AG10803 (cell line): ENCODE results near the gene BAX.
"Not testable (repeated sequence)": the region's sequence is repeated elsewhere in the genome, so short reads cannot be mapped to it uniquely, and the experiment has no call there.

Experiments used
- DNase-seq: peaks from one replicate; pipeline ENCODE4 v3.0.0; 2010; ENCODE audit warnings: low read depth
- H3K4me3 ChIP-seq: 2 replicates; pipeline ENCODE4 v1.5.1; 2011; ENCODE audit warnings: mild to moderate bottlenecking, low read length, control low read depth
- CTCF ChIP-seq: conservative IDR thresholded peaks from 2 replicates; pipeline ENCODE4 v1.5.1; 2011; ENCODE audit warnings: mild to moderate bottlenecking, low read length, control low read depth, inconsistent platforms

Gene BAX

GRCh38 chr19:48914181-48914580 lies 40.5 kb upstream of the BAX start:
- TF ChIP-seq CTCF, result no peak
- H3K4me3 ChIP-seq, result no peak overlapping the region
- no peak for DNase-seq

- TF ChIP-seq CTCF, result no peak
- no peak overlapping the region for H3K4me3 ChIP-seq
- DNase-seq, result no peak
Observed at GRCh38 chr19:48915757-48916156, 38.9 kb upstream of the BAX start.

- TF ChIP-seq CTCF, result no peak
- no peak for DNase-seq
- no peak overlapping the region for H3K4me3 ChIP-seq
Observed at GRCh38 chr19:48918071-48918470, 36.6 kb upstream of the BAX start.

GRCh38 chr19:48918801-48919247 lies 35.9 kb upstream of the BAX start:
- no peak for TF ChIP-seq CTCF
- no peak overlapping the region for H3K4me3 ChIP-seq
- no peak for DNase-seq

- not testable (repeated sequence) for H3K4me3 ChIP-seq, DNase-seq
Observed at GRCh38 chr19:48919271-48919670, 35.4 kb upstream of the BAX start.

GRCh38 chr19:48920949-48921348 lies 33.7 kb upstream of the BAX start:
- no peak for TF ChIP-seq CTCF
- H3K4me3 ChIP-seq, result no peak overlapping the region
- no peak for DNase-seq

- no peak for DNase-seq
- TF ChIP-seq CTCF, result no peak
- H3K4me3 ChIP-seq, result no peak overlapping the region
Observed at GRCh38 chr19:48921721-48922500, 32.8 kb upstream of the BAX start.
